Measurements from ENCODE around the gene TBC1D14.
"Not testable (repeated sequence)": the region's sequence is repeated elsewhere in the genome, so short reads cannot be mapped to it uniquely, and the experiment has no call there.

Gene TBC1D14

GRCh38 chr4:6890358-6890757 lies 19.3 kb upstream of the TBC1D14 start:
- no peak for DNase-seq (ENCODE audit: low read depth)

GRCh38 chr4:6890971-6891370 lies 18.7 kb upstream of the TBC1D14 start:
- DNase-seq (ENCODE audit: low read depth) = not testable (repeated sequence)

GRCh38 chr4:6891436-6892170 lies 18.0 kb upstream of the TBC1D14 start:
- DNase-seq (ENCODE audit: low read depth) = no peak

- DNase-seq (ENCODE audit: low read depth) = no peak
Measured at GRCh38 chr4:6892190-6892908, 17.3 kb upstream of the TBC1D14 start.

- no peak for DNase-seq (ENCODE audit: low read depth)
Measured at GRCh38 chr4:6892909-6893202, 16.8 kb upstream of the TBC1D14 start.

- DNase-seq (ENCODE audit: low read depth) = no peak
Measured at GRCh38 chr4:6893449-6894085, 16.1 kb upstream of the TBC1D14 start.

- DNase-seq (ENCODE audit: low read depth) = no peak
Measured at GRCh38 chr4:6894086-6894478, 15.5 kb upstream of the TBC1D14 start.

- no peak for DNase-seq (ENCODE audit: low read depth)
Measured at GRCh38 chr4:6894528-6895498, 14.8 kb upstream of the TBC1D14 start.

GRCh38 chr4:6896035-6896434 lies 13.6 kb upstream of the TBC1D14 start:
- no peak for DNase-seq (ENCODE audit: low read depth)

GRCh38 chr4:6898763-6899162 lies 10.9 kb upstream of the TBC1D14 start:
- DNase-seq (ENCODE audit: low read depth) = no peak

GRCh38 chr4:6900181-6900812 lies 9.3 kb upstream of the TBC1D14 start:
- DNase-seq (ENCODE audit: low read depth) = no peak

- no peak for DNase-seq (ENCODE audit: low read depth)
Measured at GRCh38 chr4:6900956-6901355, 8.7 kb upstream of the TBC1D14 start.

GRCh38 chr4:6901669-6902317 lies 7.8 kb upstream of the TBC1D14 start:
- no peak for DNase-seq (ENCODE audit: low read depth)

GRCh38 chr4:6902318-6903042 lies 7.1 kb upstream of the TBC1D14 start:
- DNase-seq (ENCODE audit: low read depth) = no peak

GRCh38 chr4:6905516-6906445 lies 3.8 kb upstream of the TBC1D14 start:
- no peak for DNase-seq (ENCODE audit: low read depth)

GRCh38 chr4:6906486-6906885 lies 3.1 kb upstream of the TBC1D14 start:
- DNase-seq (ENCODE audit: low read depth) = not testable (repeated sequence)

GRCh38 chr4:6907658-6908191 lies 1.9 kb upstream of the TBC1D14 start:
- no peak for DNase-seq (ENCODE audit: low read depth)

GRCh38 chr4:6908432-6909112 lies 1.1 kb upstream of the TBC1D14 start:
- no peak for DNase-seq (ENCODE audit: low read depth)

GRCh38 chr4:6909970-6910339 lies 329 bp downstream of the TBC1D14 start:
- no peak for DNase-seq (ENCODE audit: low read depth)

Data from activated gamma-delta T cell treated with anti-CD3 and anti-CD28 coated beads, Interleukin-2, amount 50 U/mL, for 16 hours (primary cell).